Fibroblast of skin of right quadriceps (primary cell): ENCODE measurements around the gene ZNF346.
A peak's percentile ranks its signal among the peaks of the same experiment; 100 is the strongest.
"Not testable (repeated sequence)": the region's sequence is repeated elsewhere in the genome, so short reads cannot be mapped to it uniquely, and the experiment has no call there.

Experiments
- DNase-seq: peaks from one replicate; pipeline ENCODE4 v3.0.0-alpha.2; 2013

ZNF346 gene

DNA sequence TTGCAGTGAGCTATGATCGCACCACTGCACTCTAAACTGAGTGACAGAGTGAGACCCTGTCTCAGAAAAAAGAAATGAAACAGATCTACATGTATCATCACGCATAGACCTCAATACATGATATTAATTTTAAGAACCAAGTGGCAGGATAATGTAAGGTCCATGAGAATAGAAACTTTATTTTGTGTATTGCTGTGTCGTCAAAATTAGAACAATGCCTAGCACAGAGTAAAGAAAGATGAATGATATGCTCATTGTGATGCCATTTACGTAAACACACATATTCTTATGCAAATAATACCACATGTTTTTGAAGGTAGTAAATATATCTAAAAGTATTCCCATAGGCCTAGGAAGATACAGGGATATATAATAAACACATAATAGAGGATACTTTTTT lies 12.3 kb upstream of the ZNF346 start:
- DNase-seq = no peak

DNA sequence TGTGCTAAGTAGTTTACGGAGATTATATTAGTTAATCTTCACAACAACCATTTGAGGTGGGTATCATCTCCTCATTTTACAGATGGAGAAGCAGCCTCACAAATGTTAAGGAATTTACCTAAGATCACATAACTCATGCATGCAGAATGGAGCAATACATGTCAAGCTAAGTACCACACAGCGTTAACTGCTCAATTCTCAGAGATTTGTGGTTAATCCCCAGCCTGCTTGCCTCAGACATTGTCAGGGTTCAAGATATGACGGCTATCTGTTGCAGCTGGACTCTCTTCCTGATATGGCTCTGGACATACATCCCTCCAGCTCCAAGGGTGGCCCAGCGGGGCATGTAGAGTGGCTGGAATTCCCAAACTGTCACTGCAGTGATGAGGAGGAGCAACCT lies 7.3 kb upstream of the ZNF346 start:
- DNase-seq = no peak

DNA sequence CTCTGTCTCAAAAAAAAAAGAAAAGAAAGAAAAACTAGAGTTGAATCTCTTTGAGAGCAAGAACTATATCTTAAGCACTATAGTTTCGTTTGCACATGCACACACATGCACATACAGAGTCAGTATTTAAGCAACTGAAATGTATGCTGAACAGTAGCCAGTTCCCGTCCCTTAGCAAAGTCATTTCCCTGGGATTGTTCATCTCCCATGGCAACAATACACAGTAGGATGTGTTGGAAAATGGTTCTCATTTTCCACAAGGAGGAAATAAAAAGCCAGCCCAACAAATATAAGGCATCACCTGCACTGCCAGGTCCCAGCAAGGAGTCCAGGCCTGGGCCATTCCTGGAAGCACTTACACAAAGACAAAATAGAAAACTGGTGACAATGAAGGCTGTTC lies 4.2 kb upstream of the ZNF346 start:
- no peak for DNase-seq

DNA sequence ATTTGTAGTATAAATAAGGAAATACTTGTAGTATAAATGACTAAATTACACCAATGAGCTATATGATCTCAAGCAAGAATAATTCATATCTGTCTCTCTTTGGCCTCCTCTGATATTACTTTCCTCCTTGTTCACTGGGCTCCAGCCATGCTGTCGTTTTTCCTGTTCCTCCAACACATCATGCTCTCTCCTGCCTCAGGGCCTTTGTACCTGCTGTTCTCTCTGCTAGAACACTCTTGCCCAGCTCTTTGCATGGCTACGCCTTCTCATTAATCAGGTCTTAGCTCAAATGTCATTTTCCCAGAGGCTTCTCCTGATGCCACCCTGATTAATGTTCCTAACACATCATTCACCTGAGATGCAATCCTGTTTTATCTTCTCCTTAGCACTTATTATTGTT lies 2.5 kb upstream of the ZNF346 start:
- DNase-seq = no peak

DNA sequence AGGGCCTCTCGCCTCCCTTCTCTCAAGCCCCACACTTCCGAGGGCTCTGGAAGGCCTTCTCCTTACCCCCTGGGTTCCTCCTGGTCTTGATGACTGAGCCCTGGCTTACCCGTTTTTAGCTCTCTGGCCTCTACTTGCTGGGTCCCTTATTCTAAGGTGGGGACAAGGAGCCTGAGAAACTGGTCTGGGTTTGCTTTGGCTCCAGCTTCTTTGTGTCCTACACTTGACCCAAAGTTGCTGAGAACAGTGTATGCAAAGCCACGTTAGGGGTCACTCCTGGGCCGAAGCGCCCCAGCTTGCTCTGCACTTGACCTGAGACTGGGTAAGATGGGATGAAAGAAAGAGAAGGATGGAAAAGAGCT lies 788 bp downstream of the ZNF346 start:
- peak; percentile 9 for DNase-seq

DNA sequence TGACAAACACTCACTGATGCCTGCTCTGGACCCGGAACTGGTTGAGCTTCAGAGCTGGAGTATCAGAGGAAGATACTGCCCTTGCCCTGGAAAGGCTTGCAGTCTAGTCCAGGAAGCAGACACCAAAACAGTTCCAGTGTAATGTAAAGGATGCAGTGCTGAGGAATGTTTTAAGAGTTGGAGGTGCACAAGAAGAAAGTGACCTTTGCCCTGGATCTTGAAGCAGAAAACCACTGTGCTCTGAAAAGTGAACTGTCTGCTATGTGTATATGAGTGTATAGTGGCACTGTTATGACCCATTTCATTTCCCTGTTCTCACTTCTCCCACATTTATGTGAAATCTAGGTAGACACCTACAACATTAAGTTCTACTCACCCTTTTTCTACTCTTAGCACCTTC lies 2.1 kb downstream of the ZNF346 start:
- no peak for DNase-seq

DNA sequence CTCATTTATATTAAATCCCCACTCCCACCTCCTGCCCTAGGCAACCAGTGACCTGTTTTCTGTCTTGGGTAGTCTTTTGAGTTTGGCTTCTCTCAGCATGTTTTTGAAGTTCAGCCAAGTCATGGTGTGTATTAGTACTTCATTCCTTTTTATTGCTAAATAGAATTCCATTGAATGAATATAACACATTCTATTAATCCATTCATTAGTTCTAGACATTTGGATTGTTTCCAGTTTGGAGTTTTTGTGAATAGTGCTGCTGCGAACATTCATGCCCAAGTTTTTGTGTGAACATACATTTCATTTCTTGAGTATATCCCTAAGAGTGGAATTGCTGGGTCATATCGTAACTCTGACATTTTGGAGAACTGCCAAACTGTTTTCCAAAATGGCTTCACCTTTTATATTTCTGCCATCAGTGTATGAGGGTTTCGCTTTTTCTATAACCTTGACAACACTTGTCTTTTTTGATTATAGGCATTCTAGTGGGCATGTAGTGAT lies 2.7 kb downstream of the ZNF346 start:
- DNase-seq = peak; percentile 36

DNA sequence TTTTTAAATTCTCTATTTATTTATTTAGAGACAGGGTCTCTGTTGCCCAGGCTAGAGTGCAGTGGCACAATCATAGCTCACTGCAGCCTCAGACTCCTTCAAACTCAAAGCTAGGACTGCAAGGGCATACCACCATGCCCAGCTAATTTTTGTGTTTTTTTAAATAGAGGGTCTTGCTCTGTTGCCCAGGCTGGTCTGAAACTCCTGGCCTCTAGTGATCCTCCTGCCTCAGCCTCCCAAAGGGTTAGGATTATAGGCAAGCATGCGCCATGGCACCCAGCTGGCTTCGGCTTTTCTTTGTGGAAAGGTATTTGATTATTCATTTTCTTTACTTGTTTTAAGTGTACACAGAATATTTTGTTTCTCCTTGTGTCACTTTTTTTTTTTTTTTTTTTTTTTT lies 5.2 kb downstream of the ZNF346 start:
- no peak for DNase-seq

DNA sequence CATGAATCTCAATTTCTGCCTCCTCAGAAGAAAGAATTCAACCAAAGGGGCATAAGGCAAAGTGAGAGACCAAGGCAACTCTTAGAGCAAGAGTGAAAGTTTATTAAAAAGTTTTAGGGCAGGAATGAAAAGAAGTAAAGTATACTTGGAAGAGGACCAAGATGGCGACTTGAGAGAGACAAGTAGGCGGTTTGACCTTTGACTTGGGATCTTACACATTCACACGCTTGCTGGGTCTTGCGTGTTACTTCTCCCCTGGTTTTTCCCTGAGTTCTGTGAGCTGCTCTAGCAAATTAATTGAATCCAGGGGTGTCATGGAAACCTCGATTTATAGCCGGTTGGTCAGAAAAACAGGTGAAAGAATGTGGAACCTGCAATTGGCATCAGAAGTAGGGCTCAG lies 7.0 kb downstream of the ZNF346 start:
- no peak for DNase-seq

DNA sequence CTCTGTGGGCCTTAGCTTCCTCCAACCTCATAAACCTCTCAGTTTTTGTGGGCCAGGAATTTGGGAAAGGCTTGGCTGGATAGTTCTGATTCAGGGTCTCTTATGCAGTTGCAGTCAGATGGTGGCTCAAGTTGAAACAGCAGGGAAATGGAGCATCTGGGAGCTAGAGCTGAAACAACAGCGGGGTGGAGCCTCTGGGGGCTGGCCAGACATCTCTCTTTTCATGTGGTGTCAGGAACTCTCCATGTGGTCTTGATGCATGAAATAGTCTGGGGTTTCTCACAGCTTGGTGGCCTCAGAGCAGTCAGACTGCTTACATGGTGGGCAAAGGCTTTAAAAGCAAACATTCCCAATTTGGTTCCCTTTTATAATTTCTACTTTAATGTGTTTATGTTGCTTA lies 13.5 kb downstream of the ZNF346 start:
- DNase-seq = peak; percentile 35

DNA sequence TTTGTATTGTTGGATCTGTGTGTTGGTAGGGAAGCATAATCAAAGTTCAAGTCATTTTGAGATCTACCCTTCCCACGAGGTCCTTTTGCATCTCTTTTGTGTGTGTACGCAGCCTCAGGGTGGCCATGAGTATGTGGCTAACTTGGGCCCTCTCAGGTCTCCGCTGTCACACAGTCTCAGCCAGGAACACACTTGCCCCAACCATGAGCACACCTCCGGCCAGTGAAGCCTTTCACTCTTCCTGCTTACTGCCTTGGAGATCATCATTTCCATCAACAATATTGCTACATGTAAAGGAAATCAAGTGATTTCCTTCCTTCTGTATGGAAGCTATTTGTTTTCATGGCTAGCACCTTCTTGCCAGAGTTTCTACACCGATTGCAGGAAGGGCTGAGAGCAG lies 13.9 kb downstream of the ZNF346 start:
- no peak for DNase-seq

DNA sequence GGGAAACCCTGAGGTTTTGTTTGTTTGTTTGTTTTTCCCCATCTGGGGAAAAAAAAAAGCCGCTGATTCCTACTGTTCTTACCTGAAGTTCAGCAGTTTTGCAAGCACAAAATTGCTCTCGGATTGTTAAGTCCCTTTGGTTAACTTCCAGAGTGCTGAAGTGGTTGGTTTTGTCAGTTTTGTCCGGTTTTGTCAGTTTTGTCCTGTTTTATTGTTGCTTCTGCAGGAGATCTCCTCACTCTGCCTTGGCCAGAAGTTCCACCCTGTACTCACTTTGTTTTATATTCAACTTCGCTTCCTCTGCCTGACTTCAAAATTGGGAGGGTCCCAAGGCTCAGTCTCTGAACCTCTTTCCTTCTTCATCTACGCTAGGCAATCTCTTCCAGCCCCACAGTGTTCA lies 14.4 kb downstream of the ZNF346 start:
- no peak for DNase-seq

DNA sequence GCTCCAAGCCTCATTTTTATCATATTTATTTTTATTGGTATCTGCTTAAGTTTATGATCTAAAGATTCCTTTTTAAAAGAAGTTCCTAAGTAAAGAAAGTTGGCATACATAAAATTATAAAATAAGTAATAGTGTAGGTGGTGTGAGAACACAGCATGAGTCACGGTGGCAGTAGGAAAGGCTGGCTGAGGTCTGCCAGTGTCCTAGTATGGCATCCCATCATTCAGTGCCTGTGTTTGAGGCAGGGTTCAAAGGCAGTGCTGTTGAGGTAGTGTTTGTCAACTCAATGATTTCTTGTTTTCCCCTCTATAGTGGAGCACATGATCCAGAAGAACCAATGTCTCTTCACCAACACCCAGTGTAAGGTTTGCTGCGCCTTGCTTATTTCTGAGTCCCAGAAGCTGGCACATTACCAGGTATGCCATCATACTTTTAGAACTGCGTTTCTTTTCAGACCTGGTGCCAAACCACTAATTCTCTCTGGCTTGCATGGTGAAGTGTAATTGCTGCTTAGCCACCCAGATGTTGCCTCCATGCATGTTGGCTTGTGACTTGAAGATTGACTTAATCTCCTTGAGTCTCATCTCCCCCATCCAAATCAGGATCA lies 18.4 kb downstream of the ZNF346 start:
- peak; percentile 61 for DNase-seq

DNA sequence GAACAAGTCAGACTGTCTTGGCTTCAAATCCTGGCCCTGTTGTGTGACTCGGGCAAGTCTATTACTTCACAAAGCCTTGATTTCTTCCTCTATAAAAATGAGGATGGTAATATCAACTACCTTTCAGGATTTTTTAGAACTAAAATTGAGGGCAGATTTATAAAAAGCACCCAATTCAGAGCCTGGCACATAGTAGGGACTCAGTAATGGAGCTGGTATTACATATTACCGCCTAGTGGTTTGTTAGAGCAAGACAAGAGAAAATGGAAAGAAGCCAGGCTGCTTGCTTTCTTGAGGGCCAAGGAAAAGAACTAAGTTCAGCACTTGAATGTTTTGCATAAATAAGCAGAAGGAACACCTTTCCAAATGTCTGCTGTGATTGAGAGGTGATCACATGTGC lies 19.4 kb downstream of the ZNF346 start:
- DNase-seq = no peak

DNA sequence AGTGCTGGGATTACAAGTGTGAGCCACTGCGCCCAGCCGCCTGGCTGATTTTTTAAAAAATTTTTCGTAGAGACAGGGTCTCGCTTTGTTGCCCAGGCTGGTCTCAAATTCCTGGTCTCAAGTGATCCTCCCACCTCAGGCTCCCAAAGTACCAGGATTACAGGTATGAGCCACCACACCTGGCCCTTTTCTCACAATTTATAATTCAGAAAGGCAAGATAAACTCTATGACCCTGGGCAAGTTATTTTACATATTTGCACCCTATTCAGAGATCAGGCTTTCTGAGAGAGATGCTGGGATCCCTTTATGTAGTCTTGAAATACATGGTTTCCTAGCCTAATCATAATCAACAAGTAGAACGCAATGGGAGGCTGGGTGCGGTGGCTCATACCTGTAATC lies 20.6 kb downstream of the ZNF346 start:
- no peak for DNase-seq

DNA sequence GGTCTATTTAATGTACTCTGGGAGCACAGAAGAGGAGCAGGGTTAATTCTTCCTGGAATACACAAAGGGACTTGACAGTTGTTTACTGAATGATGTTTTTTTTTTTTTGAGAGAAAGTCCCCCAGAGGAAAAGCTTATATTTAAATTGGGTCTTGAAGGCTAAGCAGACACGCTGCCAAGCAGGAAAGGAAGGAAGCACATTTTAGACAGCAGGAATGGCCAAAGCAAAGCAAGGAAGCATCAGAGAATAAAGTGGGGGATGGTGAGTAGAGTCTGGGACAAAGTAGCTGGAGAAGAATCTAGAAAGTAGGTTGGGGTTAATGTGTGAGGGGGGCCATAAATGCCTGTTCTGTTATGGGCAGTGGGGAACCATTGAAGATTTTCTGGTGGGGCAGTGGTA lies 21.5 kb downstream of the ZNF346 start:
- no peak for DNase-seq

DNA sequence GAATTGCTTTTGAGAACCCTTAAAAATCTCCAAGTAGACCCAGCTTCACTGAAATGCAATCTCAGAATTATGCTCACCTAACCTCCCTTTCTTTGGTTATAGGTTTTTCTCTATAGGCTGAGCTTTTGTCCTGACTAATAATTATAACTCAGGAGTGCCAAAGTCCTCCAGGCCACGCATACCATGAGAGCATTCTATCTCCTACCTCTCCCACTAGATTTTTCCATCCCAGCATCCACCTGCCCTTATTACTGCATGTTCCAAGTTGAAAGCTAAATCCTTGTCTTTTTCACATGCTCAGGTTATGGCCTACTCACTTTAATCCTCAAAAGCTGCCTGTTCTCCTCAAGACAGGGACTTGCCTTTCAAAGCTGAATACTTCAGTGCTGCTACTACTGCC lies 22.1 kb downstream of the ZNF346 start:
- no peak for DNase-seq

DNA sequence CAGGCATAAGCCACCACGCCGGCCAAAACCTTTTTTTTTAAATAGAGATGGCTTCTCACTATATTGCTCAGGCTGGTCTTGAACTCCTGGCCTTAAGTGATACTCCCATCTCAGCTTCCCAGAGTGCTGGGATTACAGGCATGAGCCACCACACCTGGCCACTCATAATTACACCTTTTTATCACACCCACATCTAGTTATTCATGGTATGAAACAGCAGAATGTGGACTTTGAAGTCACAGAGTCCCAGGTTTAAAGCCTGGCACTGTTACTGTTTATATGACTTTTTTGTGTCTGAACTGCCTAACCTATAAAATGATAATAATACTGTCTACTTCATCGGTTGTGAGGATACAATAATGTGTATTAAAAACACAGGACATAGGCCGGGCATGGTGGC lies 23.1 kb downstream of the ZNF346 start:
- DNase-seq = no peak

DNA sequence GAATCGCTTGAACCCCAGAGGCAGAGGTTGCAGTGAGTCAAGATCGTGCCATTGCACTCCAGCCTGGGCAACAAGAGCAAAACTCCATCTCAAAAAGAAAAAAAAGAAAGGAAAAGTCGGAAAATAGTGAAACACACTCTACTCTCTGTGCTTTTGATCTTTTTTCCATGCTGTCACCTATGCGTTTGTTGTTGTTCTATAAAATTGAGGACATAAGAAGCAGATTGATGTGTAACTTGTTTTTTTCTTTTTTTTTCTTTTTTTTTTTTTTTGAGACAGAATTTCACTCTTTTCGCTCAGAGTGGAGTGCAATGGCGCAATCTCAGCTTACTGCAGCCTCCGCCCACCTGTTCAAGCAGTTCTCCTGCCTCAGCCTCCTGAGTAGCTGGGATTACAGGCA lies 26.0 kb downstream of the ZNF346 start:
- DNase-seq = not testable (repeated sequence)

DNA sequence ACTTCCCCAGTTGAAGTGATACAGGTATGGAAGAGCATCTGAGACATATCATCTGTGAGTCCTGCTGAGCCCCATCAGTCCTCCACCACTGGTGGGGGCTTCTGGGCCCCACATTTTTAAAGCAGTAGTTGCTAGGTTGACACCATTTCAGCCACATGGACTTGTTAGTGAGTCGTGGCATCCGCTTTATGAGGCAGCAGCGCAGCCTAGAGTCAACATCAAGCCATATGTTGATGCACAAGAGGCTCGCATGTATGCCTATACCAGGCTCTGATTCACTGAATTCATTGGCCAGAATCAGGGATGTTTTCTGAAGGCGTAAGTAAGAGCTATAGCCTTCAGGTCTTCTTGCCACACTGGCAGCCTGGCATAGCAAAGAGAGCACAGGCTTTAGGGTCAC lies 26.8 kb downstream of the ZNF346 start:
- DNase-seq = no peak

DNA sequence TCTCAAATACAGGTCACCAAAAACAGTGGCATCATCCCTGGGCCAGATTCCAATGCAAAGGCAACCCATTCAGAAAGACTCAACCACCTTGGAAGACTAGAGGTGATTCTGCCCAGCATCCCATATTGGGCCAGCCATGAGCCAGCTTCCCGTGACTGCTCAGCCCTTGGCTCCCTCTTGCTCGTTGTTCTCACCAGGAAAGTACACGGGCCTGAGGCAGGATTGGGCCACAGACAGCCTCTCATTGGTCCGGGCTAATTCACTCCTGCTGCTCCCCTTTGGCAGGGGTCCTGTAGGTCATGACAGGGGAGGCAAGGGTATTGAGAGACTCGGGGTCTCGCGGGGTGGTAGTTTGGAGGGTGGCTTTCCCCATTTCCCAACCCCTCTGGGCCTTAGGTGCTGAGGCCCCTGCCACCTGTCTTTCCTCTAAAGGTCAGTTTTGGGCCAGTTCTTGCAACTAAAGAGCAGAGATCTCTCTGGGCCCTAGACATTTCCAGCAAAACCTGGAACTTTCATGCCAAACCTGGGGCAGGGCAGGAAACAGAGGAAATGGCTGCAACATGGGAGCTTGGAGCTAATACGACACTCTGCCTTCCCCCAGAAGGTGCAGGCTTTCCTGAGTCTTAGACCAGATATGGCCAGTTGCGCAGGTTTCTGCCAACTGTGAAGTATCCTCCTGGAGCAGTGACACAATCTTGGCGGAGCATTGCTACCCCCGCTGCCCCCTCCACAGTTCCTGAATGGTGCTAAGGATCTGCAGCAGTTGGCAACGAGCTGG lies 42.2 kb downstream of the ZNF346 start:
- DNase-seq = no peak

DNA sequence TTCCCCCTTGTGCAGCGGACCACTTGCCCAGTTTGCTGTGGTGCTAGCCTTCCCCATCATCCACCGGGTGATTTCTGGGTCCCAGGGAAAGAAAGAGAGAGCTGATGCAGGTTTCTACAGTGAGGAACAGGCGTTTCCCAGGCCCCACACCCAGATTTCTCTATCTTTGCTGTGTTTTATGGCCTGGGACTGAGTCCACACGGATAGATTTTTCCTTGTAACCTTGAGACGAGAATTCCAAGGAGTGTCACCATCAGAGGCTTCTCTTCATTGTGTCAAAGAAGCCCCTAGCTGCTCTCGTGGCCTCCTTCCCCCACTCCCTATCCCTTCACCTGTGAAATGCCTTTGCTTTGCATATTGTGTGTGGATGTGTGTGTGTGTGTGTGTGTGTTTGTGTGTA lies 43.0 kb downstream of the ZNF346 start:
- no peak for DNase-seq

DNA sequence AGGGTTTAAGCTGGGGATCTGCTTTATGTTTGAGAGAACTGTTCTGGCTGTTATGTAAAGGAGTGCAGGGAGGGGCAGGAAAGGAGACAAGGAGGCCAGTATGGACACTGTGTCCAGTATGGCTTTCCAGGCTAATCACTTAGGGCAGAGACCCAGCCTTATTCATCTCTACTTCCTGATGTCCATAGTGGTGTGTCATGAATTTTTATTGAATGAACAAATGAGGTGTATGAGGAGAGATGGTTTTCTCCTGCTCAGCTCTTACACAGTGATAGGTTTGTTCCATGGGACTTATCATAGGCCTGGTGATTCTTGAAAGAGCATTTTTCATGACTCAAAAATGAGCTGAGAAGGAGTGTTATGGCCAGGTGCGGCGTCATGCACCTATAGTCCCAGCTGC lies 43.7 kb downstream of the ZNF346 start:
- DNase-seq = no peak

DNA sequence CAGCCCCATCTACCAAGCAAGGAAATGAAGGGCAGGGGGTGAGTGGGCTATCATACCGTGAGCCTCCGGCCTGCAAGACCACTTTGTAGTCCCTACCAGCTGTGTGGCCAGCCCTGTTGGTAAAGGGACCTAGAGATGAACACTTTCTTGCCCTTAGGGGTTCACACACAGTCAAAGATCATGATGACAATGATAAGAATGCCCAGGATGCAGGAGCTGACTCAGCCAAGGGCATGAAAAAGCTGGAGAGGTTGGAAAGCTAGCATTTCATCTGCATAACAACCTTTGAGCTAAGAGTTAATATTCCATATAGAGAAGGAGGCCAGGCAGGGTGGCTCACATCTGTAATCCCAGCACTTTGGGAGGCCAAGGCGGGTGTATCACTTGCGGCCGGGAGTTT lies 45.0 kb downstream of the ZNF346 start:
- DNase-seq = no peak
